Smooth muscle cell (in vitro differentiated cells): ENCODE results near the gene SLC26A3. TPM values are rescaled to one million over a fixed set of nuclear protein-coding genes. Genes with fewer than 3 reads are reported as not detected.

Experiments
- DNase-seq: peaks from one replicate; lab custom pipeline; 2025; ENCODE audit not compliant: unreplicated experiment; lab: John Stamatoyannopoulos, UW
- H2AFZ ChIP-seq: fragments of 200-600 bp; sonication (generic); 2 replicates; pipeline ENCODE4 v1.6.0; 2016; ENCODE audit warnings: antibody characterized with exemption, low read depth, mild to moderate bottlenecking
- H3F3A ChIP-seq: fragments of 200-600 bp; sonication (generic); 2 replicates; pipeline ENCODE4 v1.6.0; 2017; ENCODE audit warnings: antibody characterized with exemption, low read depth
- H3K27ac ChIP-seq: fragments of 200-600 bp; sonication (generic); 2 replicates; pipeline ENCODE4 v1.5.1; 2016; ENCODE audit warnings: low read depth, mild to moderate bottlenecking
- H3K27me3 ChIP-seq: fragments of 200-600 bp; sonication (generic); 2 replicates; pipeline ENCODE4 v1.6.1; 2016; ENCODE audit warnings: low read depth, mild to moderate bottlenecking
- H3K36me3 ChIP-seq: fragments of 200-600 bp; sonication (generic); 2 replicates; pipeline ENCODE4 v1.5.1; 2016; ENCODE audit warnings: low read depth
- H3K4me1 ChIP-seq: fragments of 200-600 bp; sonication (generic); 2 replicates; pipeline ENCODE4 v1.5.1; 2016; ENCODE audit warnings: low read depth
- H3K4me2 ChIP-seq: fragments of 200-600 bp; sonication (generic); 2 replicates; pipeline ENCODE4 v1.6.0; 2016; ENCODE audit warnings: mild to moderate bottlenecking
- H3K4me3 ChIP-seq: fragments of 200-600 bp; sonication (generic); 2 replicates; pipeline ENCODE4 v1.5.1; 2016; ENCODE audit warnings: mild to moderate bottlenecking
- H3K79me2 ChIP-seq: fragments of 200-600 bp; sonication (generic); 2 replicates; pipeline ENCODE4 v1.6.0; 2016; ENCODE audit warnings: low read depth, mild to moderate bottlenecking
- H3K9ac ChIP-seq: fragments of 200-600 bp; sonication (generic); 2 replicates; pipeline ENCODE4 v1.6.0; 2016; ENCODE audit warnings: low read depth
- H3K9me3 ChIP-seq: fragments of 200-600 bp; sonication (generic); replicated peaks from 2 replicates; pipeline ENCODE4 v1.5.1; 2016; ENCODE audit warnings: low read depth
- H4K20me1 ChIP-seq: fragments of 200-600 bp; sonication (generic); 2 replicates; pipeline ENCODE4 v1.6.0; 2016; ENCODE audit warnings: low read depth
- CTCF ChIP-seq: fragments of 200-600 bp; sonication (generic); IDR thresholded peaks from 2 replicates; pipeline ENCODE4 v1.5.1; 2017; ENCODE audit warnings: borderline replicate concordance, mild to moderate bottlenecking, antibody characterized with exemption; ENCODE audit not compliant: insufficient read depth, poor library complexity, severe bottlenecking
- WGBS: methylation state at CpG from one replicate; pipeline ENCODE4 v1.1.7; 2016; ENCODE audit warnings: low lambda C conversion rate; 5-methylcytosine and 5-hydroxymethylcytosine counted together
- polyA plus RNA-seq: library from polyadenylated mRNA; unstranded; fragments of >200 nt; fragmentation: Nextera tagmentation; extraction: Ambion mirVana; gene quantifications from 2 replicates; pipeline ENCODE4 v1.2.1, GENCODE V29; 2016
- total RNA-seq: library from RNA; depleted of rRNA; stranded (reverse); fragments of >200 nt; gene quantifications from 2 replicates; pipeline ENCODE4 v1.2.3, GENCODE V29; 2014

The SLC26A3 gene
- total and polyA plus RNA-seq, 2 experiments from 2014 or later: not detected

- H3K79me2 ChIP-seq: no peaks in the 10 kb centered on the region
- no peaks in the 10 kb centered on the region for H4K20me1 ChIP-seq
- H3K4me3 ChIP-seq: no peak overlapping the region
- no peak overlapping the region for H2AFZ ChIP-seq
- no peaks in the 10 kb centered on the region for H3K9me3 ChIP-seq
- no peak overlapping the region for H3K27ac ChIP-seq
- no peak for DNase-seq
- H3K27me3 ChIP-seq: peaks cover 18% of the 10 kb centered on the region
- TF ChIP-seq CTCF: no peak
- no peak overlapping the region for H3K9ac ChIP-seq
- no peak overlapping the region for H3K4me2 ChIP-seq
- H3K4me1 ChIP-seq: no peaks in the 10 kb centered on the region
- H3F3A ChIP-seq: no peaks in the 10 kb centered on the region
- 62% methylated on average over 10 of the region's 10 CpGs for WGBS
- H3K36me3 ChIP-seq: no peaks in the 10 kb centered on the region
Measured at GRCh38 chr7:107836237-107837144, 33.5 kb upstream of the SLC26A3 start.

GRCh38 chr7:107834401-107834800 lies 31.4 kb upstream of the SLC26A3 start:
- Histone ChIP-seq H3K4me1 (no peaks in the 10 kb centered on the region), H3K9me3 (no peaks in the 10 kb centered on the region), H2AFZ (no peak overlapping the region), H3K4me3 (no peak overlapping the region), H3K27me3 (peaks cover 18% of the 10 kb centered on the region), H3K4me2 (no peak overlapping the region), H3F3A (no peaks in the 10 kb centered on the region), H3K9ac (no peak overlapping the region), H3K79me2 (no peaks in the 10 kb centered on the region), H3K36me3 (no peaks in the 10 kb centered on the region), H3K27ac (no peak overlapping the region), H4K20me1 (no peaks in the 10 kb centered on the region)
- 88% methylated on average over 1 of the region's 1 CpG for WGBS
- no peak for DNase-seq
- TF ChIP-seq CTCF: no peak

GRCh38 chr7:107833684-107834106 lies 30.7 kb upstream of the SLC26A3 start:
- no peaks in the 10 kb centered on the region for H3K9me3 ChIP-seq
- no peaks in the 10 kb centered on the region for H3K79me2 ChIP-seq
- H2AFZ ChIP-seq: no peak overlapping the region
- TF ChIP-seq CTCF: no peak
- H3K27me3 ChIP-seq: peaks cover 18% of the 10 kb centered on the region
- no peak overlapping the region for H3K4me2 ChIP-seq
- no peaks in the 10 kb centered on the region for H3K36me3 ChIP-seq
- DNase-seq: no peak
- 86% methylated on average over 7 of the region's 7 CpGs for WGBS
- H3K9ac ChIP-seq: no peak overlapping the region
- H4K20me1 ChIP-seq: no peaks in the 10 kb centered on the region
- H3F3A ChIP-seq: no peaks in the 10 kb centered on the region
- no peak overlapping the region for H3K4me3 ChIP-seq
- H3K4me1 ChIP-seq: no peaks in the 10 kb centered on the region
- H3K27ac ChIP-seq: no peak overlapping the region
